HG02943 (cell line): ENCODE measurements around the gene CCT6A.
"Not testable (repeated sequence)": the region's sequence is repeated elsewhere in the genome, so short reads cannot be mapped to it uniquely, and the experiment has no call there.

Source experiments
- ATAC-seq: cut with Tn5 transposase; IDR thresholded peaks from one replicate; pipeline ENCODE4 v1.9.1; 2021; ENCODE audit warnings: mild to moderate bottlenecking, low read depth, moderate library complexity; ENCODE audit not compliant: unreplicated experiment

Gene CCT6A

GRCh38 chr7:56097700-56098099, 46.1 kb downstream of the CCT6A start:
- ATAC-seq, result no peak

GRCh38 chr7:56098187-56099008, 46.8 kb downstream of the CCT6A start:
- ATAC-seq, result not testable (repeated sequence)

DNA sequence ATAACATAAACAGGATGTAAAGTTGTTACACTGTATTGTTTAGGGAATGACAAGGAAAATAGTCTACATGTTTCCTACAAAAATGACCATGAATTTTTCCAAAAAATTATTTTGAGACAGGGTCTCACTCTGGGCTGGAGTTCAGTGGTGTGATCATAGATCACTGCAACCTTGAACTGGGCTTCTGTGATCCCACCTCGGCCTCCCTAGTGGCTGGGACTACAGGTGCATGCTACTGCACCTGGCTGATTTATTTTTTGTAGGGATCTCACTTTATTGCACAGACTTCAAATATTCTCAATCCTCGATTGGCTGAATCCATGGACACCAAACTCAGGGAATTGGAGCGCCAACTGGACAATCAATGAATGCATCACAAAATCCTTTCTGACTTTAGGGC, 48.1 kb downstream of the CCT6A start:
- ATAC-seq, result no peak

DNA sequence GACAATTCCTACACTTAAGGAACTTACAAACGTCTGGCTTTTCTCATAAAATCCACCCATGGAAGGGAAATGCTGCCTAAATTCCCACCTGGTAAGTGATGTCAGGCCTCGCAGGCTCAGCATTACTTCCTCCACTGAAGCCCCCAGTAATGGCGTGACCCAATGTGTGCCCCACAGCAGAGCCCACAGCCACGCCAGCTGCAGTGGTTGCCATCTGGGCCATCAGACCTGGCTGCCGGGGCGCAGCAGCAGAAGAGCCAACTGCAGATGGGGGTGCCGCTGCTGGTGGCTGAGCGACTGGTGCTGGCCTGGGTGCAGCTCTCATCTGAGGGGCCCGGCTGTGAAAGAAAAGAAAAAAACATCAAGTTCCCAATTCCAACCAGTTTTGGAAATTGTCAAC, 52.6 kb downstream of the CCT6A start:
- not testable (repeated sequence) for ATAC-seq

- ATAC-seq, result no peak
These were observed 53.9 kb downstream of the CCT6A start for GRCh38 chr7:56105508-56105907.

- peak; percentile 100 for ATAC-seq
These were observed 54.8 kb downstream of the CCT6A start, which contains the start of gene CHCHD2 for GRCh38 chr7:56106108-56107073. Gene CHCHD2, minus strand, starts transcription at chr7:56106476. Its CDS starts 63 bp downstream, at chr7:56106413.

DNA sequence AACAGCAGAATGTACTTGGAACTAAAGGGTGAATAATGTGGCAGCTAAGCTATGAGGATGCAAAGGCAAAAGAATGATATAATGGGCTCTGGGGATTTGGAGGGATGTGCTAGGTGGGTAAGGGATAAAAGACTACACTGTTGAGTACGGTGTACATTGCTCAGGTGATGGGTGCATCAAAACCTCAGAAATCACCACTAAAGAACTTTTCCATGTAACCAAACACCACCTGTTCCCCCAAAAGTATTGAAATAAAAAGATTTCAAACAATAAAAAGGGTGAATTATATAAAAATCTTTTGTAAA, 56.3 kb downstream of the CCT6A start:
- no peak for ATAC-seq

DNA sequence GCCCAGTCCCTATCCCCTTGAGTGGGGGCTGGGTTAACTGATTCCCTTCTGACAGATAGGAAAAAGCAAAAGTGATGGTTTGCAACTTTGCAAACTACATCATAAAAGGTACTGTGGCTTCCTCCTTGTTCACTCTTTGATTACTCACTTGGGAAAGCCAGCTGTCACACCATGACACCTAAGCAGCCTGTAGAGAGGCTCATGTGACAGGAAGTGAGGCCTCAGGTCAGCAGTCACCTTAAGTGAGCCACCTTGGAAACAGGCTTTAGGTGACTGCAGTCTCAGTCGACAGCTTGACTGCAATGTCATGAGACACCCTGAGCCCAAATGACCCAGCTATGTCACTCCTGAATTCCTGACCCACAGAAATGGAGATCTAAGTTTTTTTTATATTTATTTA, 59.0 kb downstream of the CCT6A start:
- no peak for ATAC-seq

GRCh38 chr7:56112244-56112643, 60.7 kb downstream of the CCT6A start:
- ATAC-seq, result not testable (repeated sequence)
